WTC11 (cell line): ENCODE measurements around the gene RANGRF. TPM values are rescaled to one million over a fixed set of nuclear protein-coding genes. Genes with fewer than 3 reads are reported as not detected.

Experiments used
- ATAC-seq: fragments of 200-7000 bp; cut with Tn5 transposase; 2 replicates; pipeline ENCODE4 v1.10.0; 2021; ENCODE audit warnings: mild to moderate bottlenecking, moderate library complexity
- CTCF ChIA-PET: fragments of 300-600 bp; sonication (Branson Sonifier 250); formaldehyde crosslinking; loops from one replicate; lab custom pipeline; 2021; ENCODE audit warnings: antibody characterized with exemption; lab: Charles Lee
- POLR2A ChIA-PET: fragments of 350-600 bp; sonication (Branson Sonifier 250); formaldehyde crosslinking; loops from one replicate; lab custom pipeline; 2021; ENCODE audit warnings: antibody characterized with exemption; lab: Charles Lee
- DNase-seq: peaks from one replicate; pipeline ENCODE4 v3.0.0; 2021; ENCODE audit warnings: low spot score
- H3K27ac Mint-ChIP-seq: 2 replicates; pipeline ENCODE4 v1.8.0; 2021; ENCODE audit warnings: mixed read lengths
- H3K27me3 Mint-ChIP-seq: 2 replicates; pipeline ENCODE4 v1.8.0; 2021; ENCODE audit warnings: low read depth, mild to moderate bottlenecking, moderate library complexity, mixed read lengths
- H3K36me3 Mint-ChIP-seq: 2 replicates; pipeline ENCODE4 v1.8.0; 2021; ENCODE audit warnings: mixed read lengths
- H3K4me1 Mint-ChIP-seq: 2 replicates; pipeline ENCODE4 v1.8.0; 2022; ENCODE audit warnings: mixed read lengths
- H3K4me3 Mint-ChIP-seq: 2 replicates; pipeline ENCODE4 v1.8.0; 2021; ENCODE audit warnings: mild to moderate bottlenecking, moderate library complexity, mixed read lengths
- H3K9me3 Mint-ChIP-seq: 2 replicates; pipeline ENCODE4 v1.8.0; 2021; ENCODE audit warnings: mixed read lengths
- ATF1 ChIP-seq: sonication (generic); formaldehyde crosslinking; IDR thresholded peaks from 2 replicates; pipeline ENCODE4 v1.8.1; 2023; ENCODE audit warnings: mild to moderate bottlenecking, moderate library complexity, missing genetic modification reagents
- CREM ChIP-seq: sonication (generic); formaldehyde crosslinking; IDR thresholded peaks from 2 replicates; pipeline ENCODE4 v1.8.1; 2022; ENCODE audit warnings: mild to moderate bottlenecking, missing genetic modification reagents, moderate library complexity
- IRF2 ChIP-seq: sonication (generic); formaldehyde crosslinking; IDR thresholded peaks from 2 replicates; pipeline ENCODE4 v1.8.0; 2022; ENCODE audit warnings: low read depth, missing genetic modification reagents, borderline replicate concordance
- NR1H2 ChIP-seq: sonication (generic); formaldehyde crosslinking; IDR thresholded peaks from 2 replicates; pipeline ENCODE4 v1.9.0; 2021; ENCODE audit warnings: mild to moderate bottlenecking, moderate library complexity, missing genetic modification reagents
- RELA ChIP-seq: sonication (generic); formaldehyde crosslinking; IDR thresholded peaks from 2 replicates; pipeline ENCODE4 v1.8.1; 2022; ENCODE audit warnings: missing genetic modification reagents, mild to moderate bottlenecking, borderline replicate concordance
- SP1 ChIP-seq: sonication (generic); formaldehyde crosslinking; conservative IDR thresholded peaks from 2 replicates; pipeline ENCODE4 v1.8.1; 2022; ENCODE audit warnings: missing genetic modification reagents
- ZNF138 ChIP-seq: sonication (generic); formaldehyde crosslinking; conservative IDR thresholded peaks from 2 replicates; pipeline ENCODE4 v1.8.1; 2022; ENCODE audit warnings: mild to moderate bottlenecking, moderate library complexity, missing genetic modification reagents
- ZNF219 ChIP-seq: sonication (generic); formaldehyde crosslinking; IDR thresholded peaks from 2 replicates; pipeline ENCODE4 v1.8.0; 2023; ENCODE audit warnings: missing genetic modification reagents, mild to moderate bottlenecking, borderline replicate concordance
- total RNA-seq: library from RNA; stranded (reverse); gene quantifications from 3 replicates; pipeline ENCODE4 v1.2.3, GENCODE V29; 2021
- TF ChIP-seq, protein P1 (sequence below): sonication (generic); formaldehyde crosslinking; IDR thresholded peaks from 2 replicates; pipeline ENCODE4 v1.8.0; 2023; ENCODE audit warnings: mild to moderate bottlenecking, missing genetic modification reagents
- TF ChIP-seq, protein P2 (sequence below): sonication (generic); formaldehyde crosslinking; IDR thresholded peaks from 2 replicates; pipeline ENCODE4 v1.8.1; 2023; ENCODE audit warnings: mild to moderate bottlenecking, missing genetic modification reagents
- TF ChIP-seq, protein P3 (sequence below): sonication (generic); formaldehyde crosslinking; IDR thresholded peaks from 2 replicates; pipeline ENCODE4 v1.8.1; 2023; ENCODE audit warnings: mild to moderate bottlenecking, missing genetic modification reagents
- TF ChIP-seq, protein P4 (sequence below): sonication (generic); formaldehyde crosslinking; IDR thresholded peaks from 2 replicates; pipeline ENCODE4 v1.8.1; 2023; ENCODE audit warnings: mild to moderate bottlenecking, moderate library complexity, missing genetic modification reagents
- TF ChIP-seq, protein P5 (sequence below): fragments of 250-450 bp; sonication (Bioruptor Pico); IDR thresholded peaks from 2 replicates; pipeline ENCODE4 v1.9.0; 2021; ENCODE audit warnings: mild to moderate bottlenecking, borderline replicate concordance
- TF ChIP-seq, protein P6 (sequence below): fragments of 250-450 bp; sonication (Bioruptor Pico); IDR thresholded peaks from 2 replicates; pipeline ENCODE4 v2.1.2; 2022; ENCODE audit warnings: mild to moderate bottlenecking, moderate library complexity

RANGRF gene
- total RNA-seq, 1 experiment from 2014 or later, result 32.7 TPM

DNA sequence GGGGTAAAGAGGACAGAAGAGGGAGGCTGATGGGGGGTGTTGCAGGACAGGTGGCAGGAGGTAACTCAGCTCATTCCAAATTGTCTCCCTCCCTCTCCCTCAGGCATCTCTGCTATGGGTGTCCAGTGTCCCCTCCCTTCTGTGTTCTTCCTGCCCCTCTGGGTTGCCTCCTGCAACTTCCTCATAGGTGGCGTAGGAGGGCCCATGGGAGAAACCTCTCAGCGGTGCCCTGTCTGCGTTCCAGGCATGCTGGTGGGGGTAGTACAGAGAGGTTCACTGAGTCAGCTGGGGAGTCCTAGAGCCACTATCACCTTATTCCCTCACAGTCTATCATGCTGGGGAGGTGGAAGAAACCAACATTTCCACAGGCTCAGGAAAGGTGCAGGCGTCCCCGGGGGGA is 36.5 kb downstream of the RANGRF start:
- Mint-ChIP-seq H3K9me3 (no peaks in the 10 kb centered on the region), H3K27ac (no peak overlapping the region), H3K4me3 (no peak overlapping the region), H3K36me3 (no peaks in the 10 kb centered on the region), H3K4me1 (peaks cover 19% of the 10 kb centered on the region), H3K27me3 (peaks cover 37% of the 10 kb centered on the region)
- no peak for TF ChIP-seq ATF1 (CRISPR knock-in tag)
- no peak for TF ChIP-seq CREM (CRISPR knock-in tag)
- TF ChIP-seq SP1 (CRISPR knock-in tag), result no peak
- no peak for TF ChIP-seq ZNF219
- TF ChIP-seq ZNF138, result no peak
- TF ChIP-seq NR1H2 (CRISPR knock-in tag), result no peak
- no peak for TF ChIP-seq RELA (CRISPR knock-in tag)
- TF ChIP-seq, protein P1, sequence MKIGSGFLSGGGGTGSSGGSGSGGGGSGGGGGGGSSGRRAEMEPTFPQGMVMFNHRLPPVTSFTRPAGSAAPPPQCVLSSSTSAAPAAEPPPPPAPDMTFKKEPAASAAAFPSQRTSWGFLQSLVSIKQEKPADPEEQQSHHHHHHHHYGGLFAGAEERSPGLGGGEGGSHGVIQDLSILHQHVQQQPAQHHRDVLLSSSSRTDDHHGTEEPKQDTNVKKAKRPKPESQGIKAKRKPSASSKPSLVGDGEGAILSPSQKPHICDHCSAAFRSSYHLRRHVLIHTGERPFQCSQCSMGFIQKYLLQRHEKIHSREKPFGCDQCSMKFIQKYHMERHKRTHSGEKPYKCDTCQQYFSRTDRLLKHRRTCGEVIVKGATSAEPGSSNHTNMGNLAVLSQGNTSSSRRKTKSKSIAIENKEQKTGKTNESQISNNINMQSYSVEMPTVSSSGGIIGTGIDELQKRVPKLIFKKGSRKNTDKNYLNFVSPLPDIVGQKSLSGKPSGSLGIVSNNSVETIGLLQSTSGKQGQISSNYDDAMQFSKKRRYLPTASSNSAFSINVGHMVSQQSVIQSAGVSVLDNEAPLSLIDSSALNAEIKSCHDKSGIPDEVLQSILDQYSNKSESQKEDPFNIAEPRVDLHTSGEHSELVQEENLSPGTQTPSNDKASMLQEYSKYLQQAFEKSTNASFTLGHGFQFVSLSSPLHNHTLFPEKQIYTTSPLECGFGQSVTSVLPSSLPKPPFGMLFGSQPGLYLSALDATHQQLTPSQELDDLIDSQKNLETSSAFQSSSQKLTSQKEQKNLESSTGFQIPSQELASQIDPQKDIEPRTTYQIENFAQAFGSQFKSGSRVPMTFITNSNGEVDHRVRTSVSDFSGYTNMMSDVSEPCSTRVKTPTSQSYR (CRISPR knock-in tag), result no peak
- TF ChIP-seq, protein P2, sequence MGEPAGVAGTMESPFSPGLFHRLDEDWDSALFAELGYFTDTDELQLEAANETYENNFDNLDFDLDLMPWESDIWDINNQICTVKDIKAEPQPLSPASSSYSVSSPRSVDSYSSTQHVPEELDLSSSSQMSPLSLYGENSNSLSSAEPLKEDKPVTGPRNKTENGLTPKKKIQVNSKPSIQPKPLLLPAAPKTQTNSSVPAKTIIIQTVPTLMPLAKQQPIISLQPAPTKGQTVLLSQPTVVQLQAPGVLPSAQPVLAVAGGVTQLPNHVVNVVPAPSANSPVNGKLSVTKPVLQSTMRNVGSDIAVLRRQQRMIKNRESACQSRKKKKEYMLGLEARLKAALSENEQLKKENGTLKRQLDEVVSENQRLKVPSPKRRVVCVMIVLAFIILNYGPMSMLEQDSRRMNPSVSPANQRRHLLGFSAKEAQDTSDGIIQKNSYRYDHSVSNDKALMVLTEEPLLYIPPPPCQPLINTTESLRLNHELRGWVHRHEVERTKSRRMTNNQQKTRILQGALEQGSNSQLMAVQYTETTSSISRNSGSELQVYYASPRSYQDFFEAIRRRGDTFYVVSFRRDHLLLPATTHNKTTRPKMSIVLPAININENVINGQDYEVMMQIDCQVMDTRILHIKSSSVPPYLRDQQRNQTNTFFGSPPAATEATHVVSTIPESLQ (CRISPR knock-in tag), result no peak
- no peak for TF ChIP-seq IRF2
- TF ChIP-seq, protein P3, sequence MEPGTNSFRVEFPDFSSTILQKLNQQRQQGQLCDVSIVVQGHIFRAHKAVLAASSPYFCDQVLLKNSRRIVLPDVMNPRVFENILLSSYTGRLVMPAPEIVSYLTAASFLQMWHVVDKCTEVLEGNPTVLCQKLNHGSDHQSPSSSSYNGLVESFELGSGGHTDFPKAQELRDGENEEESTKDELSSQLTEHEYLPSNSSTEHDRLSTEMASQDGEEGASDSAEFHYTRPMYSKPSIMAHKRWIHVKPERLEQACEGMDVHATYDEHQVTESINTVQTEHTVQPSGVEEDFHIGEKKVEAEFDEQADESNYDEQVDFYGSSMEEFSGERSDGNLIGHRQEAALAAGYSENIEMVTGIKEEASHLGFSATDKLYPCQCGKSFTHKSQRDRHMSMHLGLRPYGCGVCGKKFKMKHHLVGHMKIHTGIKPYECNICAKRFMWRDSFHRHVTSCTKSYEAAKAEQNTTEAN, result no peak
- TF ChIP-seq, protein P4, sequence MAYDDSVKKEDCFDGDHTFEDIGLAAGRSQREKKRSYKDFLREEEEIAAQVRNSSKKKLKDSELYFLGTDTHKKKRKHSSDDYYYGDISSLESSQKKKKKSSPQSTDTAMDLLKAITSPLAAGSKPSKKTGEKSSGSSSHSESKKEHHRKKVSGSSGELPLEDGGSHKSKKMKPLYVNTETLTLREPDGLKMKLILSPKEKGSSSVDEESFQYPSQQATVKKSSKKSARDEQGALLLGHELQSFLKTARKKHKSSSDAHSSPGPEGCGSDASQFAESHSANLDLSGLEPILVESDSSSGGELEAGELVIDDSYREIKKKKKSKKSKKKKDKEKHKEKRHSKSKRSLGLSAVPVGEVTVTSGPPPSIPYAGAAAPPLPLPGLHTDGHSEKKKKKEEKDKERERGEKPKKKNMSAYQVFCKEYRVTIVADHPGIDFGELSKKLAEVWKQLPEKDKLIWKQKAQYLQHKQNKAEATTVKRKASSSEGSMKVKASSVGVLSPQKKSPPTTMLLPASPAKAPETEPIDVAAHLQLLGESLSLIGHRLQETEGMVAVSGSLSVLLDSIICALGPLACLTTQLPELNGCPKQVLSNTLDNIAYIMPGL (CRISPR knock-in tag), result no peak
- TF ChIP-seq, protein P5, sequence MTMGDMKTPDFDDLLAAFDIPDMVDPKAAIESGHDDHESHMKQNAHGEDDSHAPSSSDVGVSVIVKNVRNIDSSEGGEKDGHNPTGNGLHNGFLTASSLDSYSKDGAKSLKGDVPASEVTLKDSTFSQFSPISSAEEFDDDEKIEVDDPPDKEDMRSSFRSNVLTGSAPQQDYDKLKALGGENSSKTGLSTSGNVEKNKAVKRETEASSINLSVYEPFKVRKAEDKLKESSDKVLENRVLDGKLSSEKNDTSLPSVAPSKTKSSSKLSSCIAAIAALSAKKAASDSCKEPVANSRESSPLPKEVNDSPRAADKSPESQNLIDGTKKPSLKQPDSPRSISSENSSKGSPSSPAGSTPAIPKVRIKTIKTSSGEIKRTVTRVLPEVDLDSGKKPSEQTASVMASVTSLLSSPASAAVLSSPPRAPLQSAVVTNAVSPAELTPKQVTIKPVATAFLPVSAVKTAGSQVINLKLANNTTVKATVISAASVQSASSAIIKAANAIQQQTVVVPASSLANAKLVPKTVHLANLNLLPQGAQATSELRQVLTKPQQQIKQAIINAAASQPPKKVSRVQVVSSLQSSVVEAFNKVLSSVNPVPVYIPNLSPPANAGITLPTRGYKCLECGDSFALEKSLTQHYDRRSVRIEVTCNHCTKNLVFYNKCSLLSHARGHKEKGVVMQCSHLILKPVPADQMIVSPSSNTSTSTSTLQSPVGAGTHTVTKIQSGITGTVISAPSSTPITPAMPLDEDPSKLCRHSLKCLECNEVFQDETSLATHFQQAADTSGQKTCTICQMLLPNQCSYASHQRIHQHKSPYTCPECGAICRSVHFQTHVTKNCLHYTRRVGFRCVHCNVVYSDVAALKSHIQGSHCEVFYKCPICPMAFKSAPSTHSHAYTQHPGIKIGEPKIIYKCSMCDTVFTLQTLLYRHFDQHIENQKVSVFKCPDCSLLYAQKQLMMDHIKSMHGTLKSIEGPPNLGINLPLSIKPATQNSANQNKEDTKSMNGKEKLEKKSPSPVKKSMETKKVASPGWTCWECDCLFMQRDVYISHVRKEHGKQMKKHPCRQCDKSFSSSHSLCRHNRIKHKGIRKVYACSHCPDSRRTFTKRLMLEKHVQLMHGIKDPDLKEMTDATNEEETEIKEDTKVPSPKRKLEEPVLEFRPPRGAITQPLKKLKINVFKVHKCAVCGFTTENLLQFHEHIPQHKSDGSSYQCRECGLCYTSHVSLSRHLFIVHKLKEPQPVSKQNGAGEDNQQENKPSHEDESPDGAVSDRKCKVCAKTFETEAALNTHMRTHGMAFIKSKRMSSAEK (CRISPR knock-in tag), result no peak
- TF ChIP-seq, protein P6, sequence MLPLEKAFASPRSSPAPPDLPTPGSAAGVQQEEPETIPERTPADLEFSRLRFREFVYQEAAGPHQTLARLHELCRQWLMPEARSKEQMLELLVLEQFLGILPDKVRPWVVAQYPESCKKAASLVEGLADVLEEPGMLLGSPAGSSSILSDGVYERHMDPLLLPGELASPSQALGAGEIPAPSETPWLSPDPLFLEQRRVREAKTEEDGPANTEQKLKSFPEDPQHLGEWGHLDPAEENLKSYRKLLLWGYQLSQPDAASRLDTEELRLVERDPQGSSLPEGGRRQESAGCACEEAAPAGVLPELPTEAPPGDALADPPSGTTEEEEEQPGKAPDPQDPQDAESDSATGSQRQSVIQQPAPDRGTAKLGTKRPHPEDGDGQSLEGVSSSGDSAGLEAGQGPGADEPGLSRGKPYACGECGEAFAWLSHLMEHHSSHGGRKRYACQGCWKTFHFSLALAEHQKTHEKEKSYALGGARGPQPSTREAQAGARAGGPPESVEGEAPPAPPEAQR (CRISPR knock-in tag), result no peak
- ChIA-PET POLR2A (no interaction called here), CTCF (interaction anchor here (1.9 to 3.8 kb wide), 2 partner anchors 12 to 14 kb away, joined by 11 to 34 read pairs; partner anchors contain the start of gene ODF4)
- ATAC-seq (no peak), DNase-seq (no peak)
